Adrenal gland (tissue), 12 donors: ENCODE results near the gene APP. TPM values are rescaled to one million over a fixed set of nuclear protein-coding genes. Genes with fewer than 3 reads are reported as not detected.

Experiments used
- DNase-seq, 7 donors: peaks; one replicate each; pipeline ENCODE4 v3.0.0-alpha.2; 2019 to 2020
- H3K27ac ChIP-seq, 5 donors: fragments of 200-600 bp; sonication (generic) in 4 of 5; 1 replicate in 3 of 5; 2 replicates in 2 of 5; pipeline versions ENCODE4 v1.5.1 to v1.8.0; 2016 to 2020; ENCODE audit warnings: mild to moderate bottlenecking in 1 of 5
- H3K27me3 ChIP-seq: fragments of 200-600 bp; 2 replicates; pipeline ENCODE4 v1.8.0; 2021
- H3K36me3 ChIP-seq, 2 donors: fragments of 200-600 bp; replicated peaks in 1 of 2; 1 replicate in 1 of 2; 2 replicates in 1 of 2; pipeline versions ENCODE4 v1.5.1 to v1.8.0; 2018 to 2022
- H3K4me1 ChIP-seq, 2 donors: fragments of 200-600 bp; replicated peaks in 1 of 2; 1 replicate in 1 of 2; 2 replicates in 1 of 2; pipeline versions ENCODE4 v1.5.1 to v1.8.0; 2018 to 2021
- H3K4me3 ChIP-seq, 4 donors: fragments of 200-600 bp; sonication (generic) in 3 of 4; one replicate each; pipeline ENCODE4 v1.5.1; 2016 to 2018
- H3K9me3 ChIP-seq, 3 donors: fragments of 200-600 bp; sonication (generic) in 1 of 3; replicated peaks in 1 of 3; 1 replicate in 2 of 3; 2 replicates in 1 of 3; pipeline versions ENCODE4 v1.5.1 to v1.8.0; 2016 to 2021
- POLR2A ChIP-seq, 2 donors: fragments of 450-650 bp; IDR thresholded peaks; one replicate each; pipeline ENCODE4 v1.6.1; 2017; ENCODE audit warnings: antibody characterized with exemption in 2 of 2, mild to moderate bottlenecking in 2 of 2, moderate library complexity in 1 of 2
- WGBS, 4 donors: extraction: QIAGEN DNeasy Blood & Tissue Kit in 2 of 4; methylation state at CpG; one replicate each; pipeline versions ENCODE4 v1.1.5 to v1.1.7; 2013 to 2017; 5-methylcytosine and 5-hydroxymethylcytosine counted together
- intact Hi-C, 2 donors: fragments of 100-400 bp; cut with DNase I; formaldehyde crosslinking; loops; one replicate each; pipeline versions ENCODE4 v1.14.1 to v1.15.0; 2022 to 2023
- polyA plus RNA-seq, 3 donors: library from polyadenylated mRNA; stranded (reverse); fragments of 200-250 nt in 2 of 3; fragments of 350-450 nt in 1 of 3; fragmentation: Illumina TruSeq in 1 of 3; extraction: RNeasy Lipid Tissue Mini Kit (QIAGEN cat#74804) in 1 of 3; gene quantifications; one replicate each; pipeline ENCODE4 v1.2.3, GENCODE V29; 2013 to 2014
- total RNA-seq, 9 donors: library from RNA; depleted of rRNA in 4 of 9; stranded (reverse); fragments of >200 nt in 4 of 9; fragments of 120-200 nt in 1 of 9; fragmentation: NEBNext Ultra II Directional in 1 of 9; extraction: Animal tissue kit (Norgen Biotek cat#: 25700) in 1 of 9; gene quantifications; one replicate each; pipeline versions ENCODE4 v1.1.0 to v1.2.4, GENCODE V29; 2013 to 2023
- TF ChIP-seq, protein P1 (sequence below), 6 experiments: fragments of 450-650 bp in 4 of 6; fragments of 200-600 bp in 2 of 6; sonication (generic) in 1 of 6; IDR thresholded peaks; 1 replicate in 5 of 6; 2 replicates in 1 of 6; pipeline versions ENCODE4 v1.5.1 to v1.8.0; 2016 to 2021; ENCODE audit warnings: antibody characterized with exemption in 6 of 6, mild to moderate bottlenecking in 2 of 6, moderate library complexity in 1 of 6
- donor health status: healthy with polysubstance abuse.
- donor health status: Bipolar disorder and iron deficiency.
- donor health status: DM: yes; HTN: yes; CAD: no.
- donor health status: DM: no; HTN: no; CAD: no.
- donor health status: DM: no; HTN: no; CAD: no.
- donor health status: DM: yes; HTN: yes; CAD: no.

The APP gene
- total and polyA plus RNA-seq, 12 donors: 161 to 1,079 (median 710) TPM

DNA sequence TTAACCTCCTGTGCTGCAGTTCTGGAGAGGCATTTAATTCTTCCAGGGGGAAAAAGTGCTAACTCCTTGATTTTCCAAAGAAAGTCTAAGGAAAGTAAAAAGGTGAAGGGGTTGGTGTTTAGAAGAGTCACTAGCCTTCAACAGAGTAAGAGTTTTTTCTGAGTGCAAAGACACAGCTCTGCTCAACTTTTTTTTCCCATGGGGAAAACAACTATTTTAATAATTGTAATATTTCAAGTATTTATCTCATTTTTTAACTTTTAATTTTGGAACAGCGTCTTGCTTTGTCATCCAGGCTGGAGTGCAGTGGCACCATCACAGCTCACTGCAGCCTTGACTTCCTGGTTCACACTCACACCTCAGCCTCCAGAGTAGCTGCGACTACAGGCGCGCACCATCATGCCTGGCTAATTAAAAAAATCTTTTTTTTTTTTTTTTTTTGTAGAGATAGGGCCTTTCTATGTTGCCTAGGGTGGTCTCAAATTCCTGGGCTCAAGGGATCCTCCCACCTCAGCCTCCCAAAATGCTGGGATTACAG lies 202.6 kb downstream of the APP start:
- no peak for TF ChIP-seq POLR2A (IDR thresholded peaks at IDR 0.05)
- TF ChIP-seq, protein P1, sequence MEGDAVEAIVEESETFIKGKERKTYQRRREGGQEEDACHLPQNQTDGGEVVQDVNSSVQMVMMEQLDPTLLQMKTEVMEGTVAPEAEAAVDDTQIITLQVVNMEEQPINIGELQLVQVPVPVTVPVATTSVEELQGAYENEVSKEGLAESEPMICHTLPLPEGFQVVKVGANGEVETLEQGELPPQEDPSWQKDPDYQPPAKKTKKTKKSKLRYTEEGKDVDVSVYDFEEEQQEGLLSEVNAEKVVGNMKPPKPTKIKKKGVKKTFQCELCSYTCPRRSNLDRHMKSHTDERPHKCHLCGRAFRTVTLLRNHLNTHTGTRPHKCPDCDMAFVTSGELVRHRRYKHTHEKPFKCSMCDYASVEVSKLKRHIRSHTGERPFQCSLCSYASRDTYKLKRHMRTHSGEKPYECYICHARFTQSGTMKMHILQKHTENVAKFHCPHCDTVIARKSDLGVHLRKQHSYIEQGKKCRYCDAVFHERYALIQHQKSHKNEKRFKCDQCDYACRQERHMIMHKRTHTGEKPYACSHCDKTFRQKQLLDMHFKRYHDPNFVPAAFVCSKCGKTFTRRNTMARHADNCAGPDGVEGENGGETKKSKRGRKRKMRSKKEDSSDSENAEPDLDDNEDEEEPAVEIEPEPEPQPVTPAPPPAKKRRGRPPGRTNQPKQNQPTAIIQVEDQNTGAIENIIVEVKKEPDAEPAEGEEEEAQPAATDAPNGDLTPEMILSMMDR (IDR thresholded peaks at IDR 0.05): no peak
- no peaks in the 10 kb centered on the region for H3K36me3 ChIP-seq
- no peaks in the 10 kb centered on the region for H3K27me3 ChIP-seq
- no peak for DNase-seq
- H3K4me3 ChIP-seq: no peak overlapping the region
- peaks cover 9 to 31% of the 10 kb centered on the region in 2 donors for H3K4me1 ChIP-seq
- intact Hi-C loops: no loop called here
- WGBS, 4 donors: 87 to 91% (median 88%) methylated on average over 4 of the region's 4 CpGs
- H3K27ac ChIP-seq: peak overlapping the region in 4 of 5 donors; percentile 2 to 70 (median 33)
- H3K9me3 ChIP-seq: no peaks in the 10 kb centered on the region

- peak overlapping the region in 4 of 5 donors; percentile 2 to 70 (median 36) for H3K27ac ChIP-seq
These were observed 203.2 kb downstream of the APP start for GRCh38 chr21:25967181-25967900.

DNA sequence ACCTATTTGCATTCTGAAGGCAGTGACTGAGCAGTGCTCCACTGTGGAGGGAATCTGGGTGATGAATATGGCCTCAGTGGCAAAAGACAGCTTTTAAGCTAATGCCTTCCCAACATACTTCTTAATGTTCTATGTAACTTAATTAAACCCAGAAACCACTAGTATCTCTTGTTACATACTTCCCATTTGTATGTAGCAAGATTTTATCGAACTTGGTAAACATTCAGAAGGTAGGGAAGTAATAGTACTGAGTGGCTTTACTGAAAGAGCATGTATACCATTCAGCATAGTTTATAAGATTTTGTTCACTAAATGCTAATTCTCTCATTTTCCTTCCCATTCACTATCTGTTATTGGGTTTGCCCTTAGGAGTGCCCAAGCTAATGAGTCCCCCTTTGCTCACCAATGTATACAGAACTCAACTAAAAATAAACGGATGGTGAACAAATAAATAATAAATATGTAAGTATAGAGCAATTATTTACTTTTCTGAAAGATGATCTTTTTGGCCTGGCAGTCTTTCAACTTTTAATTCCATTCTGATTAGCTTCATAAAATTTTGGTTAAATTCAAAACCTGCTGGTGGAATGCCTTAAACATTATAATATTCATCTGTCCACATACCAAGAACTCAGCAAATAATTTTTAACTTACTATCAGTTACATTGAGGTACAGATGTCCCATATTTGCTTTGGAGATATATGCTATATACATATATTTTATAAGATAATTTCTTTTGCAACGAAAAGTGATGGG lies 204.4 kb downstream of the APP start:
- no peaks in the 10 kb centered on the region for H3K9me3 ChIP-seq
- WGBS, 4 donors: 77 to 87% (median 83%) methylated on average over 3 of the region's 3 CpGs
- H3K36me3 ChIP-seq: no peaks in the 10 kb centered on the region
- intact Hi-C loops: no loop called here
- no peak overlapping the region for H3K4me3 ChIP-seq
- H3K4me1 ChIP-seq: peaks cover 11 to 31% of the 10 kb centered on the region in 2 donors
- no peaks in the 10 kb centered on the region for H3K27me3 ChIP-seq
- peak overlapping the region in 1 of 5 donors; percentile 55 for H3K27ac ChIP-seq
- TF ChIP-seq, protein P1 (IDR thresholded peaks at IDR 0.05): no peak
- TF ChIP-seq POLR2A (IDR thresholded peaks at IDR 0.05): no peak
- no peak for DNase-seq

More at GRCh38 chr21:25967181-25967900, 203.2 kb downstream of the APP start:
- Histone ChIP-seq H3K9me3 (no peaks in the 10 kb centered on the region), H3K4me1 (peaks cover 11 to 31% of the 10 kb centered on the region in 2 donors), H3K27me3 (no peaks in the 10 kb centered on the region), H3K4me3 (no peak overlapping the region), H3K36me3 (no peaks in the 10 kb centered on the region)
- intact Hi-C loops: no loop called here
- 51 to 61% (median 57%) methylated on average over 4 of the region's 4 CpGs for WGBS, 4 donors
- no peak for TF ChIP-seq POLR2A (IDR thresholded peaks at IDR 0.05)
- TF ChIP-seq, protein P1 (IDR thresholded peaks at IDR 0.05): no peak
- DNase-seq: no peak

DNA sequence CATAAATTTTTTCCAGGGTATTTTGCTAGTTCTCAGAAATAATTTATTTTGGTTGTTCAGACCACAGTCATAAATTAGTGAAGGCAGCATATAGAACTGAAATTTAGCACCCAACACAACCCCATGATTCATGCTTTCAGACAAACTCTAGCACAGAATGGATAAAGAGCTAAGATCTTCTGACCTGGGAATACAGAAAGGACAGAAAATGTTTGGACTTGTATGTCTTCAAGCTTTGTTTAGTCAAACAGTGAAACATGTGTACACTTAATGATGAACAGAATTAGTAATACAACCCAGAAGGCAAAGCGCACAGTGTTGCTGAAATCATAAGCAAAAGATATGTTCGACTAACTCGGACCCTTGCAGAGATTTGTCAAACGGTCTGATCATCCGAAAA lies 205.6 kb downstream of the APP start:
- WGBS, 4 donors: 95 to 97% (median 95%) methylated on average over 5 of the region's 5 CpGs
- Histone ChIP-seq H3K9me3 (no peaks in the 10 kb centered on the region), H3K4me1 (peaks cover 11 to 27% of the 10 kb centered on the region in 2 donors), H3K4me3 (no peak overlapping the region), H3K27ac (peak overlapping the region in 2 of 5 donors; percentile 43 to 72), H3K27me3 (no peaks in the 10 kb centered on the region), H3K36me3 (no peaks in the 10 kb centered on the region)
- intact Hi-C loops: no loop called here
- no peak for DNase-seq
- no peak for TF ChIP-seq POLR2A (IDR thresholded peaks at IDR 0.05)
- TF ChIP-seq, protein P1 (IDR thresholded peaks at IDR 0.05): no peak
